Type B pancreatic cell (in vitro differentiated cells): Measurements from ENCODE around the gene FITM2. TPM values are rescaled to one million over a fixed set of nuclear protein-coding genes. Genes with fewer than 3 reads are reported as not detected.

Experiments
- DNase-seq: peaks from one replicate; pipeline ENCODE4 v3.0.0; 2021; ENCODE audit warnings: mixed read lengths; ENCODE audit not compliant: unreplicated experiment; ENCODE audit errors: extremely low spot score
- H3K27ac Mint-ChIP-seq: 2 replicates; pipeline ENCODE4 v1.8.0; 2021; ENCODE audit warnings: mild to moderate bottlenecking, mixed read lengths
- H3K27me3 Mint-ChIP-seq: 2 replicates; pipeline ENCODE4 v1.8.0; 2021; ENCODE audit warnings: mixed read lengths
- H3K36me3 Mint-ChIP-seq: 2 replicates; pipeline ENCODE4 v1.8.0; 2021; ENCODE audit warnings: mixed read lengths
- H3K4me1 Mint-ChIP-seq: one replicate; pipeline ENCODE4 v1.8.0; 2021; ENCODE audit warnings: mixed read lengths; ENCODE audit not compliant: unreplicated experiment
- H3K4me3 Mint-ChIP-seq: 2 replicates; pipeline ENCODE4 v1.8.0; 2021; ENCODE audit warnings: mild to moderate bottlenecking, mixed read lengths
- H3K9me3 Mint-ChIP-seq: 2 replicates; pipeline ENCODE4 v1.8.0; 2021; ENCODE audit warnings: mixed read lengths
- CTCF ChIP-seq: fragments of 200-600 bp; sonication (generic); conservative IDR thresholded peaks from 2 replicates; pipeline ENCODE4 v1.5.0; 2021; ENCODE audit warnings: antibody characterized with exemption, mild to moderate bottlenecking
- total RNA-seq: library from RNA; stranded (reverse); gene quantifications from 2 replicates; pipeline ENCODE4 v1.2.1, GENCODE V29; 2021; ENCODE audit warnings: low replicate concordance

Gene FITM2
- total RNA-seq, 1 donor from 2014 or later: 7.1 TPM

GRCh38 chr20:44356353-44356723, 45.3 kb upstream of the FITM2 start:
- Mint-ChIP-seq H3K4me3 (peak overlapping the region; percentile 86), H3K4me1 (peaks cover 9% of the 10 kb centered on the region), H3K27ac (peak overlapping the region; percentile 66), H3K9me3 (no peaks in the 10 kb centered on the region), H3K36me3 (no peaks in the 10 kb centered on the region), H3K27me3 (peaks cover 16% of the 10 kb centered on the region)
- no peak for DNase-seq
- TF ChIP-seq CTCF: no peak

- no peak for DNase-seq
- peaks cover 9% of the 10 kb centered on the region for H3K4me1 Mint-ChIP-seq
- H3K36me3 Mint-ChIP-seq: no peaks in the 10 kb centered on the region
- peak within 1 kb of the TSS; percentile 86 for H3K4me3 Mint-ChIP-seq
- H3K9me3 Mint-ChIP-seq: no peaks in the 10 kb centered on the region
- H3K27me3 Mint-ChIP-seq: peaks cover 15% of the 10 kb centered on the region
- H3K27ac Mint-ChIP-seq: peak within 1 kb of the TSS; percentile 87
- TF ChIP-seq CTCF: no peak
Observed at GRCh38 chr20:44355498-44356352, 44.7 kb upstream of the FITM2 start, which contains the start of gene HNF4A. TSS of gene HNF4A (plus strand) at chr20:44355699. CDS start at chr20:44355805, 106 bp downstream.

GRCh38 chr20:44354979-44355497, 44.0 kb upstream of the FITM2 start:
- no peak for DNase-seq
- Mint-ChIP-seq H3K27me3 (peaks cover 11% of the 10 kb centered on the region), H3K4me1 (peaks cover 9% of the 10 kb centered on the region), H3K36me3 (no peaks in the 10 kb centered on the region), H3K27ac (peak overlapping the region; percentile 87), H3K9me3 (no peaks in the 10 kb centered on the region), H3K4me3 (peak overlapping the region; percentile 86)
- TF ChIP-seq CTCF: no peak

- DNase-seq: no peak
- no peak for TF ChIP-seq CTCF
- Mint-ChIP-seq H3K9me3 (no peaks in the 10 kb centered on the region), H3K4me1 (peaks cover 9% of the 10 kb centered on the region), H3K4me3 (no peak overlapping the region), H3K27ac (no peak overlapping the region), H3K27me3 (no peaks in the 10 kb centered on the region), H3K36me3 (no peaks in the 10 kb centered on the region)
Observed at GRCh38 chr20:44350567-44350966, 39.6 kb upstream of the FITM2 start.

GRCh38 chr20:44349349-44349748, 38.3 kb upstream of the FITM2 start:
- Mint-ChIP-seq H3K36me3 (no peaks in the 10 kb centered on the region), H3K4me1 (peaks cover 9% of the 10 kb centered on the region), H3K27ac (no peak overlapping the region), H3K4me3 (no peak overlapping the region), H3K27me3 (no peaks in the 10 kb centered on the region), H3K9me3 (no peaks in the 10 kb centered on the region)
- no peak for DNase-seq
- TF ChIP-seq CTCF: no peak
